WI38 (cell line): ENCODE results near the gene MAGI1.

Source experiments
- H3K4me3 ChIP-seq: 2 replicates; pipeline ENCODE4 v1.5.1; 2011; ENCODE audit warnings: low read depth, mild to moderate bottlenecking, control low read depth, low read length
- TF ChIP-seq, protein P1 (sequence below): IDR thresholded peaks from 2 replicates; pipeline ENCODE4 v1.5.1; 2012; ENCODE audit warnings: low read depth, mild to moderate bottlenecking, control low read depth, low read length

The MAGI1 gene

DNA sequence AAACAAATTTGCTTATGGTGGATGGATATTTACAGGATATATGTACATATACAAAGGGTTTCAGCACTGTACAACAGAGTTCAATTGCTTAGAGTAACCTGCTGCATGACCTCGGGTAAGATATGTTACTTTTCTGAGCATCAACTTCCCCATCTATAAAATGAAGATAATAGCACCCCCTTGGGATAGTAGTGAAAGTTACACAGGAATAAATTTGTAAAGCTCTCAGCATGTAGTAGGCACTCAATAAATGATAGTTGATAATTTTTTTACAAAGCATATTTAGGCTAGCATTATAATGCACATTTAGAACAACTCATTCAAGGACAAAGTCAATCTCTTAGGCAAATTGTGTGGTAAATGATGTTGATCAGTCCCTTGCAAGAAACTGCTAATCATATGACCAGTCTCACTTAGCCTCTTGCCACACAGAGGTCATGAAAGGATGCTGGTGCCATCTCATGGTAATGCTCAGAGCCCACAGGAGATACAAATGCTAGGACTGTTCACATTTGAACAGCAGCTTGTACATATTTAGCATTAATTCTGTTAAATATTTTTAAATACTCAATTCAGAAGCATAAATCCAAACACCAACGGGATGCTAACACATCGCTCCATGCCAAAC lies 123.9 kb downstream of the MAGI1 start:
- TF ChIP-seq, protein P1, sequence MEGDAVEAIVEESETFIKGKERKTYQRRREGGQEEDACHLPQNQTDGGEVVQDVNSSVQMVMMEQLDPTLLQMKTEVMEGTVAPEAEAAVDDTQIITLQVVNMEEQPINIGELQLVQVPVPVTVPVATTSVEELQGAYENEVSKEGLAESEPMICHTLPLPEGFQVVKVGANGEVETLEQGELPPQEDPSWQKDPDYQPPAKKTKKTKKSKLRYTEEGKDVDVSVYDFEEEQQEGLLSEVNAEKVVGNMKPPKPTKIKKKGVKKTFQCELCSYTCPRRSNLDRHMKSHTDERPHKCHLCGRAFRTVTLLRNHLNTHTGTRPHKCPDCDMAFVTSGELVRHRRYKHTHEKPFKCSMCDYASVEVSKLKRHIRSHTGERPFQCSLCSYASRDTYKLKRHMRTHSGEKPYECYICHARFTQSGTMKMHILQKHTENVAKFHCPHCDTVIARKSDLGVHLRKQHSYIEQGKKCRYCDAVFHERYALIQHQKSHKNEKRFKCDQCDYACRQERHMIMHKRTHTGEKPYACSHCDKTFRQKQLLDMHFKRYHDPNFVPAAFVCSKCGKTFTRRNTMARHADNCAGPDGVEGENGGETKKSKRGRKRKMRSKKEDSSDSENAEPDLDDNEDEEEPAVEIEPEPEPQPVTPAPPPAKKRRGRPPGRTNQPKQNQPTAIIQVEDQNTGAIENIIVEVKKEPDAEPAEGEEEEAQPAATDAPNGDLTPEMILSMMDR, result no peak; the same call in 1 of the 2 replicates
- H3K4me3 ChIP-seq, result no peak overlapping the region

DNA sequence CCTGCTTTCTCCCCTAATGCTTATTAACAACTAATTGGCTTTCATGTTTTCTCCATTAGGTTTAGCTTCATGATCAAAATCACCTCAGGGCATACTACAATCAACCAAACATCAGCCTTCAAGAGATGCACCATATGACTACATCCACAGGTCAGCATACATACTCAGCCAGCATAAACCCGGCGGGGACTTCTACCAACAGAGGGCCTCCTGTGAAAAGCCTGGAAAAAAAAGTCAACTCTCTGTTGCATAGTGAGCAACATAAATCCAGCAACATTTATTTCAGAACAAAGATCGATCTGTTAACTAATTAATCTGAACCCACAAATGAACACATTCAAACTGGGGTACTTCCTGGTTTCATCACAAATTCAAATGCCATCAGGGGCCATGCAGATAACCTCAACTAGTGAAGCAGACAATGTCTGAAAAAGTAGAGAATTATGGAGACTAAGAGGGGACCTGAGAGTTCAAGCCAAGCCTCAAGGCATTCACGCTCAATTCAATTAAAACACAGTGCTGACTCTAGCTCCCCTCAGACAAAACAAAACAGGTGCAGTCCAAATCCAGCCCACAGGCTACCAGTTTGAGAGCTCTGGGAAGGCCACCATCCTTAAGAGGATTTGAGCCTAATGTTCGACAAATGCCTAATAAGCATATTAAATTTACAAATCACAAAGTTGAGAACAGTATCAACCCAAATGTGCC lies 124.5 kb downstream of the MAGI1 start:
- H3K4me3 ChIP-seq, result no peak overlapping the region
- TF ChIP-seq, protein P1, result no peak

DNA sequence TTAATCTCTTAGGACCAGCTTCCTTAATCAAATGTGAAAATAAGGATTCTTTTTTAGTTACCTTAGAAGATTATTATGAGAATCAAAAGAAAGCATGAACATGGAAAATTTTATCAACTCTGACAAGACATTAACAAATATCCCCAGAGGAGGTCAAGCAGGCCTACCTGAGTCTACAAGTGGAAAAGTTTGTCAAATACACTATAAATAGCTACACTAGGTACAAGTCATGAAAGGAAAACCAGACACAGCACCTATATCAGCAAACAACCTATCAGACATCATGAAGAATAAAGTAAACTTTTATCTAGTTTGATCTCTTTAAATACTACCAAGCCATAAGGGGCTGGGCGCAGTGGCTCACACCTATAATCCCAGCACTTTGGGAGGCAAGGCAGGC lies 126.1 kb downstream of the MAGI1 start:
- TF ChIP-seq, protein P1, result no peak
- H3K4me3 ChIP-seq, result no peak overlapping the region

DNA sequence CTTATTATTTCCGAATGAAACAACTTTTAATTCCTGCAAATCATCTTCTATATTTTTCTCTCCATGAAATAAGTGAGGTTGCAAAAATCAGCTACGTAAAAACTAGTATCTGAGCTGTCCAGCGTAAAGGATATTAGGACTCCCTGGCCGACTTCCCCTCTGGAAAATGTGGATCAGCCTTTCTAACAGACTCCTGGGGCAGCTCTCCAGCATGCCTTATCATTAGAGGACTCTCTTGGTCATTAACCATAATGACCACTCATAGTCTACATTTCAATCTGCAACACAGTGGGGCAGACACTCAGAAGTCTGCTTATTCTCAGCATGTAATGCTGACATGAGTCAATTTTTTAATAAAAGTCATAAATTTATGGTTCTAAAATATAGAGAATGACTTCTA lies 130.1 kb downstream of the MAGI1 start:
- TF ChIP-seq, protein P1, result no peak
- H3K4me3 ChIP-seq, result no peak overlapping the region

DNA sequence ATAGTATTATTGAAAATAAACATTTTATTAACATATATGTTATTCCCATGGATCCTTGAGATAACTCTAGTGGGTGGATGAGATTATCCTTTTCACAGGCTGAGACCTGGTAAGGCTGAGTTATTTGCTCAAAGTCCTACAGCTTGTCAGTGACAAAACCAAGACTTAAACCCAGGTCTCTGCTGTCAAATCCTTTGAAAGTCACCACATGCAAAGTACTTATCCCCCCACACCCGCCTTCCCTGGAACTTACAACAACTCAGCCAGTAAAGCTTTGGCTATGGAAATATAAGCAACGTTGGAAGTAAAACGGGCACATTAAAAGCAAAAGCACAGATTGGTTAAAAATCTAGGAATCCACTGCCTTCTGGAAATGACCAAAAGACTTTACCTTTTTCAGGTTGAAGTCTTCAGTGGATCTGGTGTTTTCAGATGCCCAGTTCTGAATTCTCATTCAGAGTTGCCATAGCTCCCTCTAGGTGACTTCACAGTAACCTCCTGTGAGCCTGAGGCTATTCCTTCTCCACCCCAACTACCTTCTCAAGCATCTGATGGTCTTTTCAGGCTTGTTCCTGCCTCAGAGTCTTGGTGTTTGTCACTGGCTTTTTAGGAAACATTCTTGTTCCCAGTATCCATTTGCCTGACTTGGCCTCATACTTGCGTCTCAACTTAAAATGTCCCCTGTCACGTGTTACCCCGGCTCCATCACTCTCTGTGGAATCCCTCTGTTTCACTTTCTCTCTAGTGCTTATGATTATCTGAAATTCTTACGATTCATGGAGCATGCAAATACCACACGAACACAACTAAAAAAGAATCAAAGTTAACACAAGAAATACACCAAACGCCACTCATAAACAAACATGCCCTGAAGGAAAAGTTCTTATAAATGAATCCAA lies 131.2 kb downstream of the MAGI1 start:
- H3K4me3 ChIP-seq, result no peak overlapping the region
- TF ChIP-seq, protein P1, result no peak

DNA sequence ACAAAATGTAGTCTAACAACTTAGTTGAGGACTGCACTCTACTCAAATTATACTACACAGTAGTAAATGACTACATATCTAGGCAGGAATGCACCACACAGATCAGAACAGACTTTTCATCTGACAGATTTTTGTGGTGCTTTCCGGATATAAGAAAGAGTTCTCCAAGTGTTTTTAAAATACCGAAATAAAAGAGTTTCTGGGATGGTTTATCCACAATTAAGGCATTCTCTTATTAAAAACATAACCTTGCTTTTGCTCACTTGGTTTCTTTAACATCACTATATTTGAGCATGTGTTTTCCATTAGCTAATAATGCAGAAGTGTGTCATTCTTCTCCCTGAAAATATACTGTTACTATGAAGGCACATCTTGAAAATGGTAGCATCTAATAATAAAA lies 132.9 kb downstream of the MAGI1 start:
- TF ChIP-seq, protein P1, result no peak
- H3K4me3 ChIP-seq, result no peak overlapping the region
